Measurements from ENCODE around the gene ZBTB16. TPM values are rescaled to one million over a fixed set of nuclear protein-coding genes. Genes with fewer than 3 reads are reported as not detected.
A peak's percentile ranks its signal among the peaks of the same experiment; 100 is the strongest.

Gene ZBTB16
- polyA plus RNA-seq, 3 donors = 4.1 to 12.3 (median 8.3) TPM

DNA sequence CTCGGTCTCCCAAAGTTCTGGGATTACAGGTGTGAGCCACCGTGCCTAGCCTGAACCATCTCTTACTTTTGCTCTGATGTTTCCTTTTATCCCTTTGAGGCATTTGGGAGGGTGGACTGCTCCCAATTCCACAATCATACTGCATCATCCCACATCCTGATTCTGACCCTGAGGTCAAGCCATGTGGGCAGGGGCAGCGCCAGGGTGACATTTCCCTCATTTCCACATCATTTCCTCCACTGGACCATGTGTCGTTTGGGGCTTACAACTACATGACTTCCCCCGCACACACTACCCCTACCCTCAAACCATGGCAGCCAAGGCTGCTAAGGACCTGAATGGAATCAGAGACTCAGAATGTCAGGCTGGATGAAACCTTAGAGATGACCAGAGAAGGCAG, 26.4 kb upstream of the ZBTB16 start:
- DNase-seq = no peak
- H3K4me2 ChIP-seq (replicated peaks; ENCODE audit: extremely low read depth, low read length, poor library complexity, severe bottlenecking) = no peak overlapping the region
- peaks cover 25% of the 10 kb centered on the region in 2 donors for H3K4me1 ChIP-seq (ENCODE audit: control insufficient read depth in 1 of 2, insufficient read depth in 2 of 2, low read length in 2 of 2)
- H3K27me3 Mint-ChIP-seq (ENCODE audit: low read depth in 3 of 3) = peaks cover 9 to 18% (median 12%) of the 10 kb centered on the region in 3 donors
- intact Hi-C loops (cut with micrococcal nuclease) = no loop called here
- H3K27ac Mint-ChIP-seq = no peak overlapping the region
- no peak overlapping the region for H3K27ac ChIP-seq (ENCODE audit: low read depth in 1 of 2, low read length in 2 of 2)
- peaks cover 2 to 4% of the 10 kb centered on the region in 2 donors for H3K27me3 ChIP-seq (ENCODE audit: control insufficient read depth in 2 of 2, insufficient read depth in 2 of 2, low read length in 2 of 2)
- H3K4me1 Mint-ChIP-seq = peaks cover 29% of the 10 kb centered on the region
- no peaks in the 10 kb centered on the region for H4K20me1 ChIP-seq (ENCODE audit: insufficient read depth, low read length)
- WGBS (ENCODE audit: insufficient coverage) = 19% methylated on average over 3 of the region's 5 CpGs
- no peaks in the 10 kb centered on the region for H3K9me3 Mint-ChIP-seq
- no peaks in the 10 kb centered on the region for H3K36me3 ChIP-seq (replicated peaks in 1 of 2; ENCODE audit: control insufficient read depth in 1 of 2, insufficient read depth in 2 of 2, low read length in 2 of 2)
- H3K4me3 ChIP-seq (replicated peaks in 1 of 3; ENCODE audit: low read depth in 2 of 3, low read length in 3 of 3) = no peak overlapping the region
- peak overlapping the region in 1 of 2 donors; percentile 30 for H3K4me3 Mint-ChIP-seq
- no peak overlapping the region for H2AFZ ChIP-seq (ENCODE audit: insufficient read depth, low read depth, low read length, poor library complexity, severe bottlenecking)
- H3K9me3 ChIP-seq (replicated peaks in 1 of 2; ENCODE audit: control insufficient read depth in 1 of 2, insufficient read depth in 1 of 2, low read length in 2 of 2) = no peaks in the 10 kb centered on the region
- no peak for TF ChIP-seq CTCF (IDR thresholded peaks at IDR 0.05)
- H3K9ac ChIP-seq (ENCODE audit: insufficient read depth, low read length, poor library complexity, severe bottlenecking) = no peak overlapping the region
- H3K79me2 ChIP-seq (ENCODE audit: insufficient read depth, low read length) = no peaks in the 10 kb centered on the region
- H3K36me3 Mint-ChIP-seq = no peaks in the 10 kb centered on the region

DNA sequence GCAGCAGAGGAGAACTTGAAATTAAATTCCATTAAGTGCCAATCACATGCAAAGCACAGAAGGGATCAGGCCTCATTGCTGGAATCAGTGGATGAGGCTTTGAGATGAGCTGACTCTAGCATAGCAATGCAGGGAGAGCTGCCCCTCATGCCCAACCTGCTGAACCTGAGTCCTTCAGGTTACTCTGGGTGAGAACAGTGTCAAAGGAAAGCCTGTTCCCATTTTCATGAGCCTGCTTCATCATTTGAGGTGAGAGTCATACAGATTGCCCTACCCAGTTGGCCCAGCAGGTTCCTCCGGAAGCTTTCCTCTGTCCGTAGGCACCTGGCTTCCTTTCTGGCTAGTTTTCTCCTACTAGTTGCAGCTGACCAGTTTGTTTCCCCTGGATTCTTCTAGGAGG, 25.9 kb upstream of the ZBTB16 start:
- no peak overlapping the region for H2AFZ ChIP-seq (ENCODE audit: insufficient read depth, low read depth, low read length, poor library complexity, severe bottlenecking)
- H3K36me3 Mint-ChIP-seq = no peaks in the 10 kb centered on the region
- H3K4me2 ChIP-seq (replicated peaks; ENCODE audit: extremely low read depth, low read length, poor library complexity, severe bottlenecking) = no peak overlapping the region
- H3K9me3 Mint-ChIP-seq = no peaks in the 10 kb centered on the region
- H3K27me3 ChIP-seq (ENCODE audit: control insufficient read depth in 2 of 2, insufficient read depth in 2 of 2, low read length in 2 of 2) = peaks cover 0 to 4% of the 10 kb centered on the region in 2 donors
- peaks cover 29% of the 10 kb centered on the region for H3K4me1 Mint-ChIP-seq
- no peak overlapping the region for H3K4me3 ChIP-seq (replicated peaks in 1 of 3; ENCODE audit: low read depth in 2 of 3, low read length in 3 of 3)
- H3K27ac ChIP-seq (ENCODE audit: low read depth in 1 of 2, low read length in 2 of 2) = no peak overlapping the region
- no peak for TF ChIP-seq CTCF (IDR thresholded peaks at IDR 0.05)
- no peaks in the 10 kb centered on the region for H3K79me2 ChIP-seq (ENCODE audit: insufficient read depth, low read length)
- 94% methylated on average over 2 of the region's 2 CpGs for WGBS (ENCODE audit: insufficient coverage)
- H3K27ac Mint-ChIP-seq = no peak overlapping the region
- H3K4me3 Mint-ChIP-seq = no peak overlapping the region
- H3K9ac ChIP-seq (ENCODE audit: insufficient read depth, low read length, poor library complexity, severe bottlenecking) = no peak overlapping the region
- no peaks in the 10 kb centered on the region for H3K9me3 ChIP-seq (replicated peaks in 1 of 2; ENCODE audit: control insufficient read depth in 1 of 2, insufficient read depth in 1 of 2, low read length in 2 of 2)
- peaks cover 25% of the 10 kb centered on the region in 2 donors for H3K4me1 ChIP-seq (ENCODE audit: control insufficient read depth in 1 of 2, insufficient read depth in 2 of 2, low read length in 2 of 2)
- peaks cover 9 to 17% (median 9%) of the 10 kb centered on the region in 3 donors for H3K27me3 Mint-ChIP-seq (ENCODE audit: low read depth in 3 of 3)
- no peak for DNase-seq
- no peaks in the 10 kb centered on the region for H4K20me1 ChIP-seq (ENCODE audit: insufficient read depth, low read length)
- H3K36me3 ChIP-seq (replicated peaks in 1 of 2; ENCODE audit: control insufficient read depth in 1 of 2, insufficient read depth in 2 of 2, low read length in 2 of 2) = no peaks in the 10 kb centered on the region
- intact Hi-C loops (cut with micrococcal nuclease) = no loop called here
